HEK293 (cell line): ENCODE results near the gene DPPA3.

Source experiments
- CTCF ChIA-PET: fragments of 350-600 bp; formaldehyde crosslinking; extraction: SDS; loops from one replicate; lab custom pipeline; 2021; ENCODE audit warnings: antibody characterized with exemption; lab: Yijun Ruan, JAX
- POLR2A ChIA-PET: fragments of 300-600 bp; formaldehyde crosslinking; extraction: SDS; loops from one replicate; lab custom pipeline; 2020; ENCODE audit warnings: antibody characterized with exemption, inconsistent platforms; lab: Yijun Ruan, JAX
- H3K27ac ChIP-seq: fragments of 200-500 bp; sonication (Bioruptor generic); 2 replicates; pipeline ENCODE4 v1.5.1; 2014; ENCODE audit warnings: low read depth, low read length, control low read depth, inconsistent platforms; ENCODE audit errors: extremely low read depth
- H3K36me3 ChIP-seq, 2 experiments: fragments of 200-500 bp in 1 of 2; sonication (Bioruptor generic) in 1 of 2; 1 replicate in 1 of 2; 2 replicates in 1 of 2; pipeline ENCODE4 v1.5.1; 2014 to 2017; ENCODE audit warnings: inconsistent platforms in 2 of 2, low read length in 2 of 2; ENCODE audit not compliant: control insufficient read depth in 2 of 2, insufficient read depth in 1 of 2
- H3K4me1 ChIP-seq: fragments of 200-500 bp; sonication (Bioruptor generic); 2 replicates; pipeline ENCODE4 v1.5.1; 2014; ENCODE audit warnings: mild to moderate bottlenecking, low read length, inconsistent platforms; ENCODE audit not compliant: control insufficient read depth, insufficient read depth
- H3K4me3 ChIP-seq: 2 replicates; pipeline ENCODE4 v1.5.1; 2011; ENCODE audit warnings: low read depth, mild to moderate bottlenecking, control low read depth, low read length, moderate library complexity
- H3K9me3 ChIP-seq: fragments of 200-500 bp; sonication (Bioruptor generic); 2 replicates; pipeline ENCODE4 v1.5.1; 2014; ENCODE audit warnings: low read depth, low read length, inconsistent platforms; ENCODE audit not compliant: control insufficient read depth, insufficient read depth
- FEZF1 ChIP-seq: fragments of 450-650 bp; formaldehyde crosslinking; IDR thresholded peaks from 2 replicates; pipeline ENCODE4 v1.5.1; 2016; ENCODE audit warnings: missing biosample characterization, missing genetic modification characterization
- KLF9 ChIP-seq: fragments of 450-650 bp; formaldehyde crosslinking; IDR thresholded peaks from 2 replicates; pipeline ENCODE4 v1.5.1; 2016; ENCODE audit warnings: missing biosample characterization, missing genetic modification characterization, low read depth
- MZF1 ChIP-seq: fragments of 450-650 bp; formaldehyde crosslinking; IDR thresholded peaks from 2 replicates; pipeline ENCODE4 v1.5.1; 2017; ENCODE audit warnings: missing biosample characterization, missing genetic modification characterization, borderline replicate concordance
- PBX3 ChIP-seq: sonication (generic); formaldehyde crosslinking; IDR thresholded peaks from 2 replicates; pipeline ENCODE4 v1.8.1; 2022; ENCODE audit warnings: mild to moderate bottlenecking, moderate library complexity, missing genetic modification reagents
- RBAK ChIP-seq: fragments of 450-650 bp; formaldehyde crosslinking; IDR thresholded peaks from 2 replicates; pipeline ENCODE4 v1.5.1; 2016; ENCODE audit warnings: missing biosample characterization, missing genetic modification characterization
- ZFP37 ChIP-seq: fragments of 450-650 bp; formaldehyde crosslinking; IDR thresholded peaks from 2 replicates; pipeline ENCODE4 v1.5.1; 2016; ENCODE audit warnings: missing biosample characterization, missing genetic modification characterization
- ZNF155 ChIP-seq: fragments of 450-650 bp; formaldehyde crosslinking; IDR thresholded peaks from 2 replicates; pipeline ENCODE4 v1.5.1; 2016; ENCODE audit warnings: missing biosample characterization, missing genetic modification characterization
- ZNF211 ChIP-seq: fragments of 450-650 bp; formaldehyde crosslinking; IDR thresholded peaks from 2 replicates; pipeline ENCODE4 v1.5.1; 2016; ENCODE audit warnings: low read depth, missing biosample characterization, missing genetic modification characterization
- ZNF37A ChIP-seq: fragments of 450-650 bp; IDR thresholded peaks from 2 replicates; pipeline ENCODE4 v1.5.1; 2018; ENCODE audit warnings: missing biosample characterization, missing genetic modification characterization
- ZNF473 ChIP-seq: fragments of 450-650 bp; formaldehyde crosslinking; IDR thresholded peaks from 2 replicates; pipeline ENCODE4 v1.5.1; 2017; ENCODE audit warnings: missing biosample characterization, missing genetic modification characterization
- ZNF488 ChIP-seq: fragments of 450-650 bp; formaldehyde crosslinking; IDR thresholded peaks from 2 replicates; pipeline ENCODE4 v1.5.1; 2016; ENCODE audit warnings: missing biosample characterization, missing genetic modification characterization
- ZNF518A ChIP-seq: fragments of 450-650 bp; formaldehyde crosslinking; conservative IDR thresholded peaks from 2 replicates; pipeline ENCODE4 v1.5.1; 2016; ENCODE audit warnings: low read depth, missing biosample characterization, missing genetic modification characterization
- ZNF530 ChIP-seq: fragments of 450-650 bp; formaldehyde crosslinking; IDR thresholded peaks from 2 replicates; pipeline ENCODE4 v1.5.1; 2016; ENCODE audit warnings: low read depth, missing biosample characterization, missing genetic modification characterization
- ZNF571 ChIP-seq: fragments of 450-650 bp; formaldehyde crosslinking; IDR thresholded peaks from 2 replicates; pipeline ENCODE4 v1.5.0; 2017; ENCODE audit warnings: missing biosample characterization, missing genetic modification characterization
- ZNF629 ChIP-seq: fragments of 450-650 bp; formaldehyde crosslinking; IDR thresholded peaks from 2 replicates; pipeline ENCODE4 v1.5.1; 2017; ENCODE audit warnings: missing biosample characterization, missing genetic modification characterization
- ZNF670 ChIP-seq: fragments of 450-650 bp; formaldehyde crosslinking; IDR thresholded peaks from 2 replicates; pipeline ENCODE4 v1.5.1; 2016; ENCODE audit warnings: missing biosample characterization, missing genetic modification characterization, low read depth
- ZNF777 ChIP-seq: fragments of 450-650 bp; formaldehyde crosslinking; IDR thresholded peaks from 2 replicates; pipeline ENCODE4 v1.5.1; 2017; ENCODE audit warnings: missing biosample characterization, missing genetic modification characterization, borderline replicate concordance
- ZNF785 ChIP-seq: fragments of 450-650 bp; formaldehyde crosslinking; IDR thresholded peaks from 2 replicates; pipeline ENCODE4 v1.5.1; 2016; ENCODE audit warnings: missing biosample characterization, missing genetic modification characterization
- ZNF792 ChIP-seq: fragments of 450-650 bp; formaldehyde crosslinking; IDR thresholded peaks from 2 replicates; pipeline ENCODE4 v1.5.1; 2016; ENCODE audit warnings: missing biosample characterization, missing genetic modification characterization
- TF ChIP-seq, protein P1 (sequence below): fragments of 450-650 bp; formaldehyde crosslinking; optimal IDR thresholded peaks from 2 replicates; pipeline ENCODE3; 2016; ENCODE audit warnings: missing biosample characterization, mild to moderate bottlenecking, missing genetic modification characterization

Gene DPPA3

GRCh38 chr12:7711133-7711532, at the start of gene DPPA3:
Gene DPPA3, plus strand, starts transcription at chr12:7711433. Its CDS starts 138 bp downstream, at chr12:7711571.
- Histone ChIP-seq H3K9me3 (no peaks in the 10 kb centered on the region), H3K4me1 (no peaks in the 10 kb centered on the region), H3K4me3 (no peak within 1 kb of the TSS), H3K36me3 (no peaks in the 10 kb centered on the region)
- POLR2A ChIA-PET = no interaction called here
- CTCF ChIA-PET = no interaction called here
- TF ChIP-seq ZNF571 (tag by site-specific recombination) = no peak
- TF ChIP-seq ZNF629 (tag by site-specific recombination) = no peak
- TF ChIP-seq, protein P1, sequence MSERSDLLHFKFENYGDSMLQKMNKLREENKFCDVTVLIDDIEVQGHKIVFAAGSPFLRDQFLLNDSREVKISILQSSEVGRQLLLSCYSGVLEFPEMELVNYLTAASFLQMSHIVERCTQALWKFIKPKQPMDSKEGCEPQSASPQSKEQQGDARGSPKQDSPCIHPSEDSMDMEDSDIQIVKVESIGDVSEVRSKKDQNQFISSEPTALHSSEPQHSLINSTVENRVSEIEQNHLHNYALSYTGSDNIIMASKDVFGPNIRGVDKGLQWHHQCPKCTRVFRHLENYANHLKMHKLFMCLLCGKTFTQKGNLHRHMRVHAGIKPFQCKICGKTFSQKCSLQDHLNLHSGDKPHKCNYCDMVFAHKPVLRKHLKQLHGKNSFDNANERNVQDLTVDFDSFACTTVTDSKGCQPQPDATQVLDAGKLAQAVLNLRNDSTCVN (tag by site-specific recombination) = no peak
- TF ChIP-seq ZNF530 = no peak
- no peak for TF ChIP-seq KLF9
- no peak for TF ChIP-seq ZFP37 (tag by site-specific recombination)
- TF ChIP-seq RBAK = no peak
- TF ChIP-seq ZNF777 (tag by site-specific recombination) = no peak
- TF ChIP-seq, all 188 proteins: peak for 0
- no peak within 1 kb of the TSS for H3K27ac ChIP-seq

DNA sequence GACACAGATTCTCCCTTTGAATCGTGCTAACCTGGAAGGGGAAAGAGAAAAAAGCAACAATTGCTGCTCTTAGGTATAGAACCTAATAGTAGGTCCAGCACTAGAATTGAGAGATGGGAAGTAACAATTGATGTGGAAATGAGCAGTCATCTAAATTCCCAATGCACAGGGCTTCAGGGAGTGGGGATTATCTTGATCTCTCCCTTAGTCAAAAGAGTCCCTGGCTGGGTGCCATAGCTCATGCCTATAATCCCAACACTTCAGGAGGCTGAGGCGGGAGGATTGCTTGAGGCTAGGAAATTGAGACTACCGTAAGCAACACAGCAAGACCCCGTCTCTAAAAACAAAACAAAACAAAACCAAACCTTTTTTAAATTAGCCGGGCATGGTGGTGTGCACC, 49.5 kb upstream of the DPPA3 start:
- Histone ChIP-seq H3K9me3 (no peaks in the 10 kb centered on the region), H3K36me3 (no peaks in the 10 kb centered on the region), H3K4me1 (no peaks in the 10 kb centered on the region), H3K4me3 (no peak overlapping the region), H3K27ac (no peak overlapping the region)
- peak; percentile 40; the same call in 1 of the 2 replicates for TF ChIP-seq FEZF1 (tag by site-specific recombination)
- TF ChIP-seq ZNF155 (tag by site-specific recombination) = no peak
- TF ChIP-seq ZNF785 (tag by site-specific recombination) = no peak
- no peak for TF ChIP-seq ZNF518A (tag by site-specific recombination)
- ChIA-PET POLR2A (no interaction called here), CTCF (interaction anchor here (0.7 to 1.0 kb wide), 2 partner anchors 9 to 173 kb away, joined by 3 to 4 read pairs; no protein-coding TSS in a partner anchor)

GRCh38 chr12:7666595-7666994, 44.6 kb upstream of the DPPA3 start:
- Histone ChIP-seq H3K9me3 (no peaks in the 10 kb centered on the region), H3K36me3 (no peaks in the 10 kb centered on the region), H3K4me3 (no peak overlapping the region), H3K27ac (no peak overlapping the region), H3K4me1 (no peaks in the 10 kb centered on the region)
- ChIA-PET POLR2A (no interaction called here), CTCF (interaction anchor here (0.6 to 1.4 kb wide), 7 partner anchors 14 to 443 kb away, joined by 3 to 9 read pairs (median 4); no protein-coding TSS in a partner anchor)
- TF ChIP-seq ZFP37 (tag by site-specific recombination) (no peak), ZNF473 (no peak), MZF1 (tag by site-specific recombination) (no peak), ZNF792 (tag by site-specific recombination) (no peak), ZNF37A (no peak), ZNF488 (tag by site-specific recombination) (no peak), PBX3 (CRISPR knock-in tag) (no peak), ZNF670 (tag by site-specific recombination) (no peak), ZNF211 (tag by site-specific recombination) (no peak)
